ENCODE data around the gene SFT2D3.
"Not testable (repeated sequence)": the region's sequence is repeated elsewhere in the genome, so short reads cannot be mapped to it uniquely, and the experiment has no call there.

Gene SFT2D3

GRCh38 chr2:127739800-127740199, 38.5 kb downstream of the SFT2D3 start:
- DNase-seq (ENCODE audit: extremely low read depth, low read depth), result no peak
- no peak for TF ChIP-seq CTCF (IDR thresholded peaks at IDR 0.05; ENCODE audit: low read depth, low read length)

- no peak for TF ChIP-seq CTCF (IDR thresholded peaks at IDR 0.05; ENCODE audit: low read depth, low read length)
- no peak for DNase-seq (ENCODE audit: extremely low read depth, low read depth)
Observed at GRCh38 chr2:127740665-127741288, 39.5 kb downstream of the SFT2D3 start.

- no peak for DNase-seq (ENCODE audit: extremely low read depth, low read depth)
Observed at GRCh38 chr2:127743477-127744026, 42.3 kb downstream of the SFT2D3 start.

GRCh38 chr2:127747621-127748020, 46.3 kb downstream of the SFT2D3 start:
- TF ChIP-seq CTCF (IDR thresholded peaks at IDR 0.05; ENCODE audit: low read depth, low read length), result no peak
- DNase-seq (ENCODE audit: extremely low read depth, low read depth), result no peak

More at GRCh38 chr2:127743477-127744026, 42.3 kb downstream of the SFT2D3 start:
- TF ChIP-seq CTCF (IDR thresholded peaks at IDR 0.05; ENCODE audit: low read depth, low read length), result no peak

GRCh38 chr2:127749537-127749936, 48.2 kb downstream of the SFT2D3 start:
- not testable (repeated sequence) for DNase-seq (ENCODE audit: extremely low read depth, low read depth)

GRCh38 chr2:127753374-127753773, 52.1 kb downstream of the SFT2D3 start:
- TF ChIP-seq CTCF (IDR thresholded peaks at IDR 0.05; ENCODE audit: low read depth, low read length), result no peak
- no peak for DNase-seq (ENCODE audit: extremely low read depth, low read depth)

GRCh38 chr2:127754186-127754585, 52.9 kb downstream of the SFT2D3 start:
- TF ChIP-seq CTCF (IDR thresholded peaks at IDR 0.05; ENCODE audit: low read depth, low read length), result no peak
- no peak for DNase-seq (ENCODE audit: extremely low read depth, low read depth)
